SU-DHL-6 (cell line): ENCODE measurements around the gene TCN1.

Experiments used
- CTCF ChIP-seq: fragments of 200-600 bp; sonication (generic); IDR thresholded peaks from one replicate; pipeline ENCODE4 v1.5.1; 2017; ENCODE audit warnings: antibody characterized with exemption, mild to moderate bottlenecking, low read length, moderate library complexity; ENCODE audit not compliant: insufficient read depth, poor library complexity, severe bottlenecking
- EZH2phosphoT487 ChIP-seq: fragments of 200-600 bp; sonication (generic), shearing (Covaris generic); conservative IDR thresholded peaks from 2 replicates; pipeline ENCODE4 v1.6.1; 2018; ENCODE audit warnings: mild to moderate bottlenecking, antibody characterized with exemption, low read length, moderate library complexity, mixed read lengths

GRCh38 chr11:59846556-59846955, 19.7 kb downstream of the TCN1 start:
- TF ChIP-seq CTCF, result no peak
- TF ChIP-seq EZH2phosphoT487, result no peak
